Muscle of back (tissue), 13 donors: ENCODE measurements around the gene SULT1C2. TPM values are rescaled to one million over a fixed set of nuclear protein-coding genes. Genes with fewer than 3 reads are reported as not detected.
"Not testable (repeated sequence)": the region's sequence is repeated elsewhere in the genome, so short reads cannot be mapped to it uniquely, and the experiment has no call there.

Experiments used
- DNase-seq, 3 donors: peaks; one replicate each; pipeline versions ENCODE4 v3.0.0 to v3.0.0-alpha.2; 2013
- long read RNA-seq, 9 donors: transcript quantifications; one replicate each; lab custom pipeline, GENCODE V29; 2026
- polyA plus RNA-seq, 10 donors: library from polyadenylated mRNA; unstranded; fragments of 120-200 nt; gene quantifications; one replicate each; pipeline ENCODE4 v1.2.1, GENCODE V29; 2013; ENCODE audit not compliant: insufficient read length in 10 of 10

Gene SULT1C2
- 1 to 10 TPM in 3 of 10 donors, under 1 TPM in 7; 0.11 to 1.5 (median 0.31) TPM for polyA plus RNA-seq
- long read RNA-seq, donor 1, result 0 reads
- long read RNA-seq, donor 2, result 0 reads
- long read RNA-seq, donor 3, result 0 reads
- long read RNA-seq, donor 4, result 0 reads
- long read RNA-seq, donor 5, partial matches to known transcripts, result 0 of 1 reads
- long read RNA-seq, donor 5, other reads (novel, unspliced or antisense), result 0 of 1 reads
- long read RNA-seq, donor 6, result 0 reads
- long read RNA-seq, donor 7, result 0 reads
- long read RNA-seq, donor 8, result 0 reads
- long read RNA-seq, donor 9, result 0 reads

- peak in 1 of 3 donors; percentile 24 for DNase-seq
Observed at GRCh38 chr2:108288534-108289106, at the start of gene SULT1C2. Gene SULT1C2 (plus strand): TSS chr2:108288895. CDS start chr2:108293668, 4,773 bp downstream.

- no peak for DNase-seq
Observed at GRCh38 chr2:108239786-108240185, 48.9 kb upstream of the SULT1C2 start, which contains the start of gene SULT1C3. Gene SULT1C3 (plus strand): TSS chr2:108239968. CDS start chr2:108247195, 7,227 bp downstream.

GRCh38 chr2:108240966-108241365 lies 47.7 kb upstream of the SULT1C2 start:
- DNase-seq, result no peak

GRCh38 chr2:108243566-108243965 lies 45.1 kb upstream of the SULT1C2 start:
- no peak for DNase-seq

GRCh38 chr2:108244667-108245414 lies 43.9 kb upstream of the SULT1C2 start:
- DNase-seq, result no peak

GRCh38 chr2:108253106-108253505 lies 35.6 kb upstream of the SULT1C2 start:
- no peak for DNase-seq

- no peak for DNase-seq
Observed at GRCh38 chr2:108257757-108258331, 30.9 kb upstream of the SULT1C2 start.

GRCh38 chr2:108260773-108261172 lies 27.9 kb upstream of the SULT1C2 start:
- DNase-seq, result no peak

- DNase-seq, result no peak
Observed at GRCh38 chr2:108262036-108262435, 26.7 kb upstream of the SULT1C2 start.

GRCh38 chr2:108263401-108263800 lies 25.3 kb upstream of the SULT1C2 start:
- no peak for DNase-seq

- no peak for DNase-seq
Observed at GRCh38 chr2:108266218-108266617, 22.5 kb upstream of the SULT1C2 start.

GRCh38 chr2:108267101-108267500 lies 21.6 kb upstream of the SULT1C2 start:
- DNase-seq, result peak in 2 of 3 donors; percentile 7 to 51

GRCh38 chr2:108268001-108268400 lies 20.7 kb upstream of the SULT1C2 start:
- peak in 1 of 3 donors; percentile 19 for DNase-seq

GRCh38 chr2:108270346-108270745 lies 18.3 kb upstream of the SULT1C2 start:
- no peak for DNase-seq

GRCh38 chr2:108270768-108271506 lies 17.8 kb upstream of the SULT1C2 start:
- no peak for DNase-seq

- DNase-seq, result peak; percentile 16 to 76 (median 56)
Observed at GRCh38 chr2:108271691-108272253, 16.9 kb upstream of the SULT1C2 start.

- DNase-seq, result no peak
Observed at GRCh38 chr2:108278631-108279030, 10.1 kb upstream of the SULT1C2 start.

- DNase-seq, result no peak
Observed at GRCh38 chr2:108279468-108279867, 9.2 kb upstream of the SULT1C2 start.

GRCh38 chr2:108280466-108280865 lies 8.2 kb upstream of the SULT1C2 start:
- DNase-seq, result no peak

GRCh38 chr2:108284566-108284965 lies 4.1 kb upstream of the SULT1C2 start:
- not testable (repeated sequence) for DNase-seq

- DNase-seq, result no peak
Observed at GRCh38 chr2:108285616-108286015, 3.1 kb upstream of the SULT1C2 start.
